GM10266 (cell line): Measurements from ENCODE around the gene REX1BD.

Experiments used
- DNase-seq: peaks from one replicate; pipeline ENCODE4 v3.0.0; 2012; ENCODE audit errors: extremely low spot score
- CTCF ChIP-seq: IDR thresholded peaks from 2 replicates; pipeline ENCODE4 v1.5.1; 2012; ENCODE audit warnings: mild to moderate bottlenecking, low read depth; ENCODE audit not compliant: control insufficient read depth, insufficient read depth; ENCODE audit errors: missing control alignments

Gene REX1BD

GRCh38 chr19:18566953-18567352 lies 21.6 kb upstream of the REX1BD start:
- TF ChIP-seq CTCF = no peak
- no peak for DNase-seq

GRCh38 chr19:18568367-18568766 lies 20.2 kb upstream of the REX1BD start:
- TF ChIP-seq CTCF = no peak

GRCh38 chr19:18571564-18572344 lies 16.8 kb upstream of the REX1BD start, which contains the start of gene UBA52:
TSS of gene UBA52 (plus strand) at chr19:18571857. CDS start at chr19:18573301, 1,444 bp downstream.
- TF ChIP-seq CTCF = no peak
- peak; percentile 94 for DNase-seq

More at GRCh38 chr19:18568367-18568766, 20.2 kb upstream of the REX1BD start:
- no peak for DNase-seq

- no peak for TF ChIP-seq CTCF
- no peak for DNase-seq
Observed at GRCh38 chr19:18574691-18575291, 13.8 kb upstream of the REX1BD start.

- DNase-seq = no peak
Observed at GRCh38 chr19:18576383-18576782, 12.2 kb upstream of the REX1BD start.

GRCh38 chr19:18577365-18577914 lies 11.2 kb upstream of the REX1BD start:
- no peak for DNase-seq
- TF ChIP-seq CTCF = no peak

More at GRCh38 chr19:18576383-18576782, 12.2 kb upstream of the REX1BD start:
- TF ChIP-seq CTCF = no peak

- DNase-seq = no peak
- TF ChIP-seq CTCF = no peak
Observed at GRCh38 chr19:18580311-18580710, 8.3 kb upstream of the REX1BD start.
